NCI-H1694 treated with DMSO at 0.1 percent for 48 hours (cell line): ENCODE data around the gene ABLIM1.
A peak's percentile ranks its signal among the peaks of the same experiment; 100 is the strongest.

Source experiments
- DNase-seq: peaks from one replicate; lab custom pipeline; 2025; lab: John Stamatoyannopoulos, UW

ABLIM1 gene

GRCh38 chr10:114646426-114646825 is 11.6 kb downstream of the ABLIM1 start:
- no peak for DNase-seq

- no peak for DNase-seq
Measured at GRCh38 chr10:114645706-114646105, 12.4 kb downstream of the ABLIM1 start.

GRCh38 chr10:114643158-114643557 is 14.9 kb downstream of the ABLIM1 start:
- no peak for DNase-seq

- DNase-seq = no peak
Measured at GRCh38 chr10:114642729-114643128, 15.3 kb downstream of the ABLIM1 start.

- no peak for DNase-seq
Measured at GRCh38 chr10:114638821-114639625, 19.1 kb downstream of the ABLIM1 start.

GRCh38 chr10:114635797-114636550 is 22.1 kb downstream of the ABLIM1 start:
- no peak for DNase-seq

- no peak for DNase-seq
Measured at GRCh38 chr10:114635101-114635500, 23.0 kb downstream of the ABLIM1 start.

GRCh38 chr10:114634609-114634979 is 23.5 kb downstream of the ABLIM1 start:
- DNase-seq = peak; percentile 6

- peak; percentile 22 for DNase-seq
Measured at GRCh38 chr10:114632869-114633715, 25.0 kb downstream of the ABLIM1 start.

GRCh38 chr10:114631666-114632417 is 26.2 kb downstream of the ABLIM1 start:
- peak; percentile 1 for DNase-seq

- no peak for DNase-seq
Measured at GRCh38 chr10:114631090-114631665, 26.9 kb downstream of the ABLIM1 start.

GRCh38 chr10:114629824-114630730 is 28.0 kb downstream of the ABLIM1 start:
- DNase-seq = no peak

GRCh38 chr10:114629083-114629823 is 28.8 kb downstream of the ABLIM1 start:
- no peak for DNase-seq

GRCh38 chr10:114628106-114628505 is 30.0 kb downstream of the ABLIM1 start:
- no peak for DNase-seq

GRCh38 chr10:114626841-114627240 is 31.2 kb downstream of the ABLIM1 start:
- DNase-seq = no peak

- DNase-seq = no peak
Measured at GRCh38 chr10:114624951-114625780, 32.9 kb downstream of the ABLIM1 start.

- no peak for DNase-seq
Measured at GRCh38 chr10:114624422-114624821, 33.7 kb downstream of the ABLIM1 start.

- no peak for DNase-seq
Measured at GRCh38 chr10:114623661-114624294, 34.3 kb downstream of the ABLIM1 start.
